GM18868 (cell line): ENCODE measurements around the gene FKBP7.
"Not testable (repeated sequence)": the region's sequence is repeated elsewhere in the genome, so short reads cannot be mapped to it uniquely, and the experiment has no call there.

Experiments used
- ATAC-seq: cut with Tn5 transposase; IDR thresholded peaks from one replicate; pipeline ENCODE4 v1.9.1; 2021; ENCODE audit warnings: mild to moderate bottlenecking, moderate library complexity; ENCODE audit not compliant: unreplicated experiment

Gene FKBP7

DNA sequence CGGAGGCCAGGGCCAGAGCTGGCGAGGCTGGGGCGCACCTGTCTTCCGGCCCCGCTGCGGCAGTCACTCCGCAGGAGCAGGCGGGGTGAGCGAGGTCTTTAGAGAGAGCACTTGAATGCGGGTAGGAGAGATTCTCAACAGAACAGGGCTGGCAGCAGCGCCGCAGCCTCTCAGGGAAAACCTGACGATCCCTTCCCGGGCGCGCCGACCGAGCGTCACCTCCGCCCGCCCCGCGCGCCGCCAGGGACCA is 28.0 kb downstream of the FKBP7 start:
- ATAC-seq, result peak; percentile 39

DNA sequence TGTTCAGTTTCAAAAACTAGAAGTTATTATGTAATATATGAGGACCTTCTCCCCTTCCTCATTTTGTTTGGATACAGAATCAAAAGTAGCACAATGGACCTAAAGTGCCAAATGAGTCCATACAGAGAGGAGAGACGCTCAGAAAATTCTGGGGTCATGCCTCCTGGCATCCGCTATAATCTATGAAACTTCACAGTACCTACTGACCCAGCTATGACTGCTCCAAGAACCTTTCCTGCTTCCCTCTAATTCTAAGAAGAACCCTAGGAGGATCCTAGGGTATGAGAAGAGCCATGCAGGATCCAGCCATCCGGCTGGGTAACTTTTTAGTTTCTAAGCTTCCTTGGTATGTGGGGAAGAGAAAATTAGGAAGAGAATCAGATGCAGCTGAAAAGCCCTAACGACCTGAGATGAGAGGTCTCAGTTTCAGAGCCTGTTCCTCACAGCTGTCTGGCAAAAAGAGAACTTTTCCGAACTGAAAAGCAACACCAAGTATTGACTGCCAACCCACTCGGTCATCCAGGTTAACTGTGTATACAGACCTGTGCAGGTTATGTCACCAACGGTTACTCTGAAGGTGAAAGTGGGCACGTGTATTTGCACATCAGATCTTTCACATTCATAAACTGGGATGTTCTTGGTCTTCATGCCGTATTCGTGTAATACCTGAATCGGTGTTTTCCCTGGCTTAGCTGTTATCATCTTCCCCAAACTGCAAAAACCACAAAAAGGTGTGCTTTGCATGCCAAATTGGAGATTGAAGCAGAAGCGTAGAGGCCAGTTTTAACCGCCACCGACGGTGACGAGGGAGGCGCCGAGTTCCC is 28.5 kb downstream of the FKBP7 start:
- no peak for ATAC-seq

DNA sequence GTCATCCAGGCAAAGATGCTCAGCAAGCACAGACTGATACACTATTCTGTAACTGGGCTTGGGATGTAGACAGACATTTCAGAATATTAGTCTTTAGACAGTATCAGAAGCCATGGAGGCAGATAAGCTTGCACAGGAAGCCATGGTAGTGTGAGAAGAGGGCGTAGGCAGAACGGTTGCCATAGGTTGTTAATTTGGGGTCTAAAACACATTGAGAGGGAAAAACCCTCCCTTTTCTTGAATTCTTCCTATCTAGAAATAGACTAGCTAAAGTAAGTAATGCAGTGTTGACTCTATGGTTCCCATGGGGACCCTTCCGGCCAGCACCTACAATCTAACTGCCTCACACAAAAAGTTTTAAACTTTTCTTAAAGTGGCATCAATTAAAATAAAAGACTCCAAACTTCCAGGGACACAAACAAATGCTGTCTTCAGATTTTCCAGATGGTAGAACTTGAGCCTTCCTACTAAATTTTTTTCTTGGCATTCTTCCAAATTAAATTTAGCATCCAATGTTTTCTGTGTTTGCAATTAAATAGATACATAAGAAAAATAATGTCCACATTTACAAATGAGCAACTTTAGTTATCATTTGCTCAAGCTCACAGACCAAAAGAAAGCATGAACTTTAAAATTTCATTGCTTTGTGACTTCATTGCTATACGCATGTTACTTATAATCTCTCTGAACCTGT is 29.3 kb downstream of the FKBP7 start:
- ATAC-seq, result peak; percentile 8

DNA sequence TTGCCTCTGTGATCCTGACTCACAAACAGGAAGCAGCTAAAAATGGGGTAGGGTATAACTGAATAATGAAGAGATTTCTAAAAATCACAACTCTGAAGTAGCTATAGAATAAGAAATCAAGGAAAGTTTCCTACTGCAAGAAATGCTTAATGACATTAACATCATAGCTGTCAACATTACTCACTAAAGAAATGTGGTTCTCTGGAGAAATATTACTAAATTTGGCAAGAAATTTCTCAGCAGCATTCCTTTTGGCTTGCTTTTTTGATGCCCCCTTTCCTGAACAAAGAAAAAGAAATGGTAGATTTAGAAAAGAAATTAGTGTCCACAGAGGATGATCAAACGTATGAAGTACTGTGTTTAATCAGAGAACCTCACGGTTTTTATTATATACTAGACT is 37.0 kb downstream of the FKBP7 start:
- ATAC-seq, result no peak

DNA sequence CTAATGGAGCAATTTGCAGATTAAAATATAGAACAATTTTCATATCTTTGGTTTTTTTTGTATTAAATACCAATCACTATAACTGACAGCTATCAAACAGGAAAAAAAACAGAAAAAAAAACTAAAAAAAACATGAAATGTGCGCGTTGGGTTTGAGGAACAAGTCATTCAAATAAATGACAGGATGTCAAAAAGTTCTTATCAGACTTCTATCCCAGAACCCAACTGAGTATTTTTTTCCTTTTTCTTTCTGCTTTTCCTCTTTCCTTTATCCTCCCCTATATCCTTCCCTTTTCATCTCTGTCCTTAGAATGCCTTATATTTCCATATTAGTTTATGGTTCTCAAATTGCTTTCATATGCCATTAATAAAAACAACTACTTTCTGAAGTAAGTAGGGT is 41.7 kb downstream of the FKBP7 start:
- ATAC-seq, result no peak

DNA sequence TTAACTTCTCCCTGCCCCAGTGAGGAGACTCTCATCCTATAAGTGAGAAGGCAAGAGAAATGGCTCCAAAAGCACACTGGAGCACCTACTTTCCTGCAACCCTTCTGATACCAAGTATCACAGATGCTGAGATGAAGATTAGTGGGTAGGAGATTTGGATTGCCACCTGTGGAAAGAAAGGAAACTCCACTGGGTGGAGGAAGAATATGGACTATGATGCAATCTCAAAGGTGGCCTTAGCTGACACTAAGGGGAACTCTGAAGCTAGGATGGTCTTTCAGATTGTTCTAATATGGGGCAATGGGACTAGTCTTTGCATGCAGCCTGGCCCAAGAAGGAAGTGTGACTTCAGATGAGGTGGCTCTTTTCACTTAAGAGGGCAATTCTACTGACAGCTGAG is 49.1 kb downstream of the FKBP7 start:
- ATAC-seq, result no peak

DNA sequence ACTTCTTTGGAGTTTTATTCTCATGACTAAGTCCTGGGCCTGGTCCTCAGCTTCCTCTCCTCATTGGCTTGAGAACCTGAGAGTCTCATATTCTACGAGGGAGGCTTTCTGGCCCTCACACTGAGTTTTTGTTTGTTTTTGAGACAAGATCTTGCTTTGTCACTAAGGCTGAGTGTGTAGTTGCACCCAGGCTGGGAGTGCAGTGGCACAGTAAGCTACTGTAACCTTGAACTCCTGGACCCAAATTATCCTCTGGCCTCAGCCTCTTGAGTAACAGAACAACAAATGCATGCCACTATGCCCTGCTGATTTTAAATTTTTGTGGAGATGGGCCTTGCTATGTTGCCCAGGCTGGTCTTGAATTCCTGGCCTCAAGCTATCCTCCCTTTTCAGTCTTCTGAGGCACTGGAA is 50.0 kb downstream of the FKBP7 start:
- no peak for ATAC-seq

DNA sequence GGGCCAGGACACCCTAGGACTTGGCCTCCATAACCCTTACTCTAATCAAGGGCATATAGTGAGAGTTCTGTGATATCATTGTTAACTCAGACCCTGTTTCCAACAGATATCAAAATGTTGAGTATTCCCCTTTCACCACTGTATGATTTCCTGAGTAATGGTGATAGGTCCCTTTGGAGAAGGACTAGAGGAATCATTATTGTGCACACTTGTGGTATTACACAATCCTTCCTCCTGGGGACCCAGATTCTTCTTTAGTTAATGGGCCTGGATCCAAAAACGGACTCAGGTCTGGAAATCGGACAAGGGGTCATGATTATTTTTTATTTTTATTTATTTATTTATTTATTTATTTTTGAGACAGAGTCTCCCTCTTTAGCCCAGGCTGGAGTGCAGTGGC is 50.9 kb downstream of the FKBP7 start:
- ATAC-seq, result no peak

DNA sequence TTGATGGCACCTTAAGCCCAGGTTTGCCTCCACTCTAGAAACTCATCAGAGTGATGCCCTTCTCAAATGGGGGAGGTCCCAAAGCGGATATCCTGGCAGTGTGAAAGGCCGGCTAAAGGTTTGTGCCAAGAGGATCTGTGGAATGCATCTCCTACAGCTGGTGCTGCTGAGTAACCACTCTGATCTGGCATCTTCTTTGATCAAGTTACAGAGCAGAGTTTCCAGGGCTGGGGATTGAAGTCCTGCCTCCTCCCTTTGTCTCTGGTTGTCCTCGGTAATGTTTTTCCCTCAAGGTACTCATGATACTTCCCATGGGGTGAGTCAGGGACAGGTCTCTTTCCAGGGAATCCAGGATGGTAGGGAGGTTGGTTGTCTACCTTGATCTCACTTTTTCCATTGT is 52.0 kb downstream of the FKBP7 start:
- no peak for ATAC-seq

DNA sequence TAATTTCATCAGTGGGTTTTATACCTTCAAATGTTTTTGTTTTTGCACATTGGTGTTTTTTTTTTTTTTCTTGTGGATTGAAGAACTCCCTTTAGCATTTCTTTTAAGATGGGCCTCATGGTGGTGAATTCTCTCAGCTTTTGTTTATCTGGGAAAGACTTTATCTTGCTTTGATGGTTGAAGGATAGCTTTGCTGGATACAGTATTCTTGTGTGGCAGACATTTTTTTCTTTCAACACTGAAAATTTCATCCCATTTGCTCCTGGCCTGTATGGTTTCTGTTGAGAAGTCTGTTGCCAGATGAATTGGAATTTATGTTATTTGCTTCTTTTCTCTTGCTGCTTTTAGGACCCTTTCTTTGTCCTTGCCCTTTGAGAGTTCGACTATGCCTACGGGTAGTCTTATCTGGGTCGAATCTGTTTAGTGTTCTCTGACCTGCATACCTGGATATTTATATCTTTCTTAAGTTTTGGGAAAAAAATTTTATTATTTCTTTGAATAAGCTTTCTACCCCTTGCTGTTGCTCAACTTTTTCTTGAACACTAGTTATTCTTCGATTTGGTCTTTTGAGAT is 53.1 kb downstream of the FKBP7 start:
- no peak for ATAC-seq

DNA sequence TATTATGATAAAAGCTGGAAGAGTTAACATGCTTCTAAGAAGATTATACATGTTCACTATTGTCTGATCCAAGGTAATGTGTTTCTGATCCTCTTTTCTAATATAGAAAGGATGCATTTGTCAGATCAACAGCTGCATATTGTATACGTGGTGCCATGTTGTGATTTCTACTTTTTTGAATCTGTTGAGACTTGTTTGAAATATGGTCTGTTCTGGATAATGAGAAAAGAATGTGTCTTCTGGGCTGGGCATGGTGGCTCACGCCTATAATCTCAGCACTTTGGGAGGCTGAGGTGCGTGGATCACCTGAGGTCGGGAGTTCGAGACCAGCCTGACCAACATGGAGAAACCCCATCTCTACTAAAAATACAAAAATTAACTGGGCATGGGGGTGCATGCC is 54.7 kb downstream of the FKBP7 start:
- ATAC-seq, result not testable (repeated sequence)

DNA sequence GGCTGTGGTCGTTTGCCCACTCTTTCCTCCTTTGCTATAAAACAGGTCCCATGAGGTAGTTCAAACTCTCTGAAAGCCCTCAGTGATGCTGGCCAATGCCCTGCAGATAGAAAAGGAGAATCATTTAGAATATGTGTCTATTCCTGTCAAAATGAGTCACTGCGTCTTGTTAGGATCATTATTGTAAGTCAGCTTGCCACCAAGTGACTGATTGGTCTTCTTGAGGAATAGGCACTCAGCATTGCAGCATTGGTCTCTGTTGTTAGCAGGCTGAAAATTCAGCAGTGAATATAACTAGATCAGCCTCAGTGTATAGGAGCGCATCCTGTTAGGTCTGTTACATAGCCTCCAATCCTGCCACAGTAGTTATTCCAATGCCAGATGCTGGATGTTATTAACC is 56.3 kb downstream of the FKBP7 start:
- no peak for ATAC-seq

DNA sequence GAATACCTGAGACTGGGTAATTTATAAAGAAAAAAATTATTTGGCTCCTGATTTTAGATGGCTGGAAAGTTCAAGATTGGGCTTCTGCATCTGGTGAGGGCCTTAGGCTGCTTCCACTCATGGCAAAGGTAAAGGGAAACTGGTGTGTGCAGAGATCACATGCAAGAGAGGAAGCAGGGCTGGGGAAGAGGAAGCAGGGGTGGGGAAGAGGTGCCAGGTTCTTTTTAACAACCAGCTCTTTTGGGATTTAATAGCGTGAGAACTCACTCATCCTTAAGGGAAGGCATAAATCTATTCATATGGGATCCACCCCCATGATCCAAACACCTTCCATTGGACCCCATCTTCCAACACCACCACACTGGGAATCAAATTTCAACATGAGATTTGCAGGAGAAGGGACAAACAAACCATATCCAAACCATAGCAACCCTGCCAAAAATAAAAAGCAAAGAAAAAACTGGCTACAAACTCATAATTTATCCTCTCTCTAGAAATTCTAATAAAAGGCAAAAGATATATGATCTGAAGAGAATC is 57.9 kb downstream of the FKBP7 start:
- no peak for ATAC-seq

DNA sequence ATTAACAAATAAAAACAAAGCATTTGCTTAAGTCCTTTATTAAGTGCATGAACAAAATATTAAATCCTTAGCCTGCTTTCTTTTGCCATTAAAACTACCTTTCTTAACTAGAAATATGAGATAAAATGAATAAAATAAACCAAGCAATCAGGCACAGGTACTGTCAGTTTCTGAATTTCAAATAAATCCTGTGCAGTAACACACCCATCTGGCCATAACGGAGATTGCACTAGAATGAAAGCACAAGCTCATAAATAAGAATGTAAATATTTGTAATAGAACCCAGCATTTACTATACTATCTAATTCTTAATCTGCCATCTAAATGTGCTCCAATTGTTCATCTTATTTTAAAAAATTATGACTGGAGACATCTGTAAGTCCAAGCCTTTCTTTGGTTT is 59.3 kb downstream of the FKBP7 start:
- ATAC-seq, result no peak

DNA sequence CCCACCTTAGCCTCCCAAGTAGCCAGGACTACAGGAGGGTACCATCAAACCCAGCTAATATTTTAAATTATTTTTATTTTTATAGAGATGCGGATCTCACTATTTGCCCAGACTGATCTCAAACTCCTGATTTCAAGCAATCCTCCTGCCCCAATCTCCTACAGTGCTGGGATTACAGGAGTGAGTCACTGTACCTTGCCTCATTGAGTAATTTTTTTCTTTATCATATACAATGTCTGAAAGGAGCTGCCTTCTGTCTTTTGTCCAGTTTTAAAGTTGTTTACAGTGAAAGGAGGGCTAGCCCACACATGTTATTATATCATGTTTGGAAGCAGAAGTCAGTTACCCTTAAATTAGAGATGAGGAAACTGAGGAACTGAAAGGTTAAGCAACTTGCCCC is 60.0 kb downstream of the FKBP7 start:
- no peak for ATAC-seq

DNA sequence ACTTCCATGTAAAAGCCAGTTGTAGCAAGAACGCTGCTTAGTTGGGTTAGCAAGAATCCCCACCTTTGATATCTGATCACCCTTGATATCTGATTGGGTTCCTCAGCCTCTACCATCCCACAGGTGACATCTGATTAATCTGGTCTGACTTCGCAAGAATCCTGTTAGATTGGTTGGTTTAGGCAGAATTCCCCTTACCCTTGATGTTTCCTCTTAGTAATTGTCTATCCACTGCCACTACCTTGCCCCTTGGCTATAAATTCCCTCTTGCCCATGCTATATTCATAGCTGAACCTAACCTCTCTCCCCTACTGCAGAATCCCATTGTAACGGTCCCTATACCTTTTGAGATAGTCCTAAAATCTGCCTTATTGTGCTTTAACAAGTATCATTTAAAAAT is 60.5 kb downstream of the FKBP7 start:
- no peak for ATAC-seq

DNA sequence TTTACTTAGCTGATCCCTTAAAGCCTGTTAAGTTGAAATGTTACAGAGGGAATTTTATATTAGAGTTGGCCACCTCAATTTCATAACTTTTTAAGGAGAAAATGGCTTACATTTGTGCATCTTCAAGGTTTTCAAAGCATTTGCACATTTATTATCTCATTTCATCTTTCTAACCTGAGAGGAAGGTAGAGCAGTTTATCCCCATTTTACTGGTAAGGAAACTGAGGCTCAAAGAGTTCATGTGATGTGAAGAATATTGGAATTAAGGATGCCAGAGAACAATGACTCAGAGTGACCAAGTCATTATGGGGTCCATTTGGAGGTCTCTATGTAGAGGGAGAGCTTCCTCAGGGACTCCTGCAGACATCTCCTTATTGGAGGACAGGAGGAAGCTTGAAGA is 62.4 kb downstream of the FKBP7 start:
- ATAC-seq, result no peak

DNA sequence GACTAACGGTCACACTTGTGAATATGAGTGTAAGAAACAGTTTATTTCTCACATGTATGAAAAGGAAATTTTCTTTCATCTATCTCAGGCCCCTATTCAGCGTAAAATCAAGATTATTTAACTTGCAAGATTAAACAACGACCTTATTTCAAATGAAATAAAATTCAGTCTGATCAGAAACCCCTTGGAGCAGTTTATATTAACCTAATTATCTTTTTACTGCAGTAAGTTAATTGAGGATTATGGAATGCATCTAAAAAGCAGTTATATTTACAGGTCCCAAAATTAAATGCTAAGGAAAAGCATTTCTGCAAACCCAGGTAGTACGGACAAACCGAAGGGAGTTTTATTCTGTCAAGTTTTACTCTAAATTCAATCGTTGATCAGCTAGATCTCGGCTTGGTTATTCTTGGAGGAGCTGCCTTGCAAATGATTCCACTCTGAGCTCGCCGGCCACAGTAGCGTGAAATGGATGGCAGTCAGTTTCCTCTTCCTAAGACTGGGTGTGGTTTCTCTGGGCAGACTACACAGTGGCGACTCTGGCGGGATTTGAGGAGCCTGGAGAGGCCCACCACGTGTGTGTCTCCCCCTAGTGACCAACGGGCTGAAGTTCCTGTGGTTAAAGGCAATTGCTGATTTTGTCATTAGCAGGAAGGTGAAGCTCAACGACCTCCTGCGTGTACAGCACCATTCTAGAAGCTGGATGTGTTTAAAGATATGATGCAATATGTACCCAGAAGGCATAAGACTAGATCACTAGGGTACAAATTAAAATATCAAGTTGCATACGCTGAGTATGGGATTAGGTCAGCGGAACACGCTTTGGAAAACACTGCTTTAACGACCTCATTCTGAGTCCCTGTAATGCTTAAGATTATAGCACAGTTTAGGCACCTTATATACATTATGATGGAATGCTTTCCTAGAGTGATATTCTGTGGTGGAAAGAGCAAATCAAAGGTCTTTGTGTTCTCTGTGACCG is 63.8 kb downstream of the FKBP7 start:
- peak; percentile 80 for ATAC-seq
